ENCODE results near the gene POLL. TPM values are rescaled to one million over a fixed set of nuclear protein-coding genes. Genes with fewer than 3 reads are reported as not detected.

Gene POLL
- total RNA-seq, 1 donor from 2014 or later, result 30.4 TPM

GRCh38 chr10:101570428-101571270 is 17.4 kb downstream of the POLL start:
- H3K36me3 ChIP-seq, result no peaks in the 10 kb centered on the region
- no peak for TF ChIP-seq CTCF (IDR thresholded peaks at IDR 0.05)
- DNase-seq, result peak; percentile 65
- no peaks in the 10 kb centered on the region for H3K9me3 ChIP-seq
- peaks cover 22% of the 10 kb centered on the region for H3K4me1 ChIP-seq
- H3K27me3 ChIP-seq, result peaks cover 42% of the 10 kb centered on the region
- peak; percentile 15 for ATAC-seq
- H3K27ac ChIP-seq, result no peak overlapping the region
- intact Hi-C loops (cut with DNase I), result loop anchor here (10.0 kb wide), 1 partner anchor 356 kb away; no protein-coding TSS in a partner anchor
- H3K4me3 ChIP-seq, result peak overlapping the region; percentile 54

- H3K4me3 ChIP-seq, result peak overlapping the region; percentile 54
- TF ChIP-seq CTCF (IDR thresholded peaks at IDR 0.05), result peak; percentile 88
These were observed 18.2 kb downstream of the POLL start for GRCh38 chr10:101569622-101570427.

GRCh38 chr10:101569323-101569621 is 18.8 kb downstream of the POLL start:
- no peak for DNase-seq
- no peak for ATAC-seq
- peaks cover 56% of the 10 kb centered on the region for H3K27me3 ChIP-seq
- peaks cover 22% of the 10 kb centered on the region for H3K4me1 ChIP-seq
- no peaks in the 10 kb centered on the region for H3K36me3 ChIP-seq
- H3K4me3 ChIP-seq, result no peak overlapping the region
- no peak for TF ChIP-seq CTCF (IDR thresholded peaks at IDR 0.05)
- H3K27ac ChIP-seq, result no peak overlapping the region
- no peaks in the 10 kb centered on the region for H3K9me3 ChIP-seq
- intact Hi-C loops (cut with DNase I), result no loop called here

More at GRCh38 chr10:101569622-101570427, 18.2 kb downstream of the POLL start:
- peak; percentile 90 for DNase-seq
- peak; percentile 95 for ATAC-seq
- Histone ChIP-seq H3K9me3 (no peaks in the 10 kb centered on the region), H3K4me1 (peaks cover 22% of the 10 kb centered on the region), H3K27ac (no peak overlapping the region), H3K27me3 (peaks cover 50% of the 10 kb centered on the region), H3K36me3 (no peaks in the 10 kb centered on the region)
- intact Hi-C loops (cut with DNase I), result loop anchor here (10.0 kb wide), 1 partner anchor 355 kb away; no protein-coding TSS in a partner anchor

- H3K4me1 ChIP-seq, result peaks cover 22% of the 10 kb centered on the region
- TF ChIP-seq CTCF (IDR thresholded peaks at IDR 0.05), result no peak
- no peak overlapping the region for H3K4me3 ChIP-seq
- no peak for DNase-seq
- H3K36me3 ChIP-seq, result no peaks in the 10 kb centered on the region
- no peaks in the 10 kb centered on the region for H3K9me3 ChIP-seq
- no peak overlapping the region for H3K27ac ChIP-seq
- ATAC-seq, result no peak
- intact Hi-C loops (cut with DNase I), result no loop called here
- H3K27me3 ChIP-seq, result peaks cover 56% of the 10 kb centered on the region
These were observed 19.9 kb downstream of the POLL start for GRCh38 chr10:101568054-101568745.

- intact Hi-C loops (cut with DNase I), result no loop called here
- H3K27me3 ChIP-seq, result peaks cover 56% of the 10 kb centered on the region
- H3K27ac ChIP-seq, result no peak overlapping the region
- DNase-seq (peak; percentile 55), ATAC-seq (no peak)
- H3K36me3 ChIP-seq, result no peaks in the 10 kb centered on the region
- no peak overlapping the region for H3K4me3 ChIP-seq
- TF ChIP-seq CTCF (IDR thresholded peaks at IDR 0.05), result no peak
- peaks cover 22% of the 10 kb centered on the region for H3K4me1 ChIP-seq
- no peaks in the 10 kb centered on the region for H3K9me3 ChIP-seq
These were observed 20.7 kb downstream of the POLL start for GRCh38 chr10:101567165-101568006.
